Tongue (tissue), 2 donors: ENCODE results near the gene UBB. TPM values are rescaled to one million over a fixed set of nuclear protein-coding genes. Genes with fewer than 3 reads are reported as not detected.
"Not testable (repeated sequence)": the region's sequence is repeated elsewhere in the genome, so short reads cannot be mapped to it uniquely, and the experiment has no call there.

Experiments
- DNase-seq: peaks from one replicate; pipeline ENCODE4 v3.0.0-alpha.2; 2015
- total RNA-seq: library from RNA; depleted of rRNA; stranded (reverse); fragments of >200 nt; gene quantifications from one replicate; pipeline ENCODE4 v1.2.3, GENCODE V29; 2014

UBB gene
- total RNA-seq, 1 donor from 2014 or later: 1,134 TPM

DNA sequence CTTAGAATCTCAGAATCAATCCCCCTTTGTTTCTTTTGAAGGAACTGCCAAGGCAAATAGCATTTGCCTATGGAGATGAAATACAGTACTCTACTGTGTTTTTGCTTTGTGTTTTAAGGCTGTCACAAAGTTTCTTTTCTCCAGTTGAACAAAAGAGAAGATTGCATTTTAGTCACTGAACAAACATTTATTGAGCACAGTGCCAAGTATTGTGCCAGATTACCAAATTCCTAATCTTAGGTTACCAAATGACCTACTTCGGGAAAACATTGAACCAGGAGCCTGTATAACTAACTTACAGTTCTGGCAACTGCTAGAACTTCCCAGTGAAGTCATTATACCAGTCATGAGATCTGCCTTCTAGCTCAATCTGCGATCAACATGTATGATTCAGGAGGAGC, 3.0 kb upstream of the UBB start:
- DNase-seq: peak; percentile 22

DNA sequence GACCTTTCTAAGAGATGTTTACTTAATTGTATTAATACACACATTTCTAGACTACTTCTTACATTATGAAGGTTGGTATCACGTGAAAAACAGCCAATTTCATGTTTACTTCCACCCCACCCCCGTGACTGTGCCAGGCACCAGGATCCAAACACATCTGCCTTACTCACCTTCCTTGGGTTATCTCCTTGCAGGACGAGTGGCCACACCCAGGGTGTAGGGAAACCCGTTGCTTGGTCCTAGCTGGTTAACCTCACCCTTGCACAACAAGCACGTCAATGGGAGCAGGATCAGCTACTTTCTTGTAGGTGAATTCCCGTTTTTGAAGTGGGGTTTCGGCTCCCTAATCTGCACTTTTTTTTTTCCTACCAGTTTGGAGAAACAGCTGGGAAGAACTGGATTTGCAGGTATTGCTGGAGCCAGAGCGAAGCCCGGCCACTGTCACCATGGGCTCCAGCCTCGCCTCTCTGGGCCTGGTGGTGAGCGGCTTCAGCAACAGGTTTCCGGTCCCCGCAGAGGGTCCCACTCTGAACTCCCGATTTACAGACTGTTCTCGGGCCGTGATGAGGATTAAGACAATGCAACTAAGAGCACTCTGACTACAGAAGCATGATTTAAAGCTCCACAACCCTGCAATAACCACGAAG, 2.1 kb upstream of the UBB start:
- no peak for DNase-seq

DNA sequence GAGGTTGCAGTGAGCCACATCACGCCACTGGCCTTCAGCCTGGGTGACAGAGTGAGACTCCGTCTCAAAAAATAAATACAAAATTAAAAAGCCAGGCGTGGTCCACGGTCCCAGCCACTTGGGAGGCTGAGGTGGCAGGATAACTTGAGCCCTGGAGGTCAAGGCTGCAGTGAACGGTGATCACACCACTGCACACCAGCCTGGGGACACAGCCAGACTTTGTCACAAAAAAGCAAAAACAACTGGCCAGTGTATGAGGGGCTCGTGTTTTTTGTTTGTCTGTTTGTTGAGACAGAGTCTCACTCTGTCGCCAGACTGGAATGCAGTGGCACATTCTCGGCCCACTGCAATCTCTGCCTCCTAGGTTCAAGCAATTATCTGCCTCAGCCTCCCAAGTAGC, 1.2 kb upstream of the UBB start:
- no peak for DNase-seq

DNA sequence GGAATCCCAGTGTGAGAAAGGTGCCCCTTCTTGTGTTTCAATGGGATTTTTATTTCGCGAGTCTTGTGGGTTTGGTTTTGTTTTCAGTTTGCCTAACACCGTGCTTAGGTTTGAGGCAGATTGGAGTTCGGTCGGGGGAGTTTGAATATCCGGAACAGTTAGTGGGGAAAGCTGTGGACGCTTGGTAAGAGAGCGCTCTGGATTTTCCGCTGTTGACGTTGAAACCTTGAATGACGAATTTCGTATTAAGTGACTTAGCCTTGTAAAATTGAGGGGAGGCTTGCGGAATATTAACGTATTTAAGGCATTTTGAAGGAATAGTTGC, 567 bp downstream of the UBB start:
- no peak for DNase-seq

DNA sequence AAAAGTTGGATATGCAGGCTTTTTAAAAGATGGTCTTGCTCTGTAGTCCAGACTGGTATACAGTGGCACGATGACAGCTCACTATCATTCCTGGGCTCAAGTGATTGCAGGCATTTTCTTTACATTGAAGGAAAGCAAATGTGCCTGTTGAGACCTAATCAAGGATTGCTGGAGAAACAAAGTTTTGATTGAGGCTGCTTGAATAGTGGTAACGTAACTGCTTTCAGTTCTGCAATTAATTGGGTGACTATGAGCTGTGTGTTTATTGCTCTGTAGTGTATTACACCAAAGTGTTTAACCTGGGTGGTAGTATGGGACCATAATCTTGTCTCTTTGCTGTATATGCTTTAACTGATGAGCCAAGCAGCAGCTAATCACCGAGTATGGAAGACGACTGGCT, 2.3 kb downstream of the UBB start:
- no peak for DNase-seq

DNA sequence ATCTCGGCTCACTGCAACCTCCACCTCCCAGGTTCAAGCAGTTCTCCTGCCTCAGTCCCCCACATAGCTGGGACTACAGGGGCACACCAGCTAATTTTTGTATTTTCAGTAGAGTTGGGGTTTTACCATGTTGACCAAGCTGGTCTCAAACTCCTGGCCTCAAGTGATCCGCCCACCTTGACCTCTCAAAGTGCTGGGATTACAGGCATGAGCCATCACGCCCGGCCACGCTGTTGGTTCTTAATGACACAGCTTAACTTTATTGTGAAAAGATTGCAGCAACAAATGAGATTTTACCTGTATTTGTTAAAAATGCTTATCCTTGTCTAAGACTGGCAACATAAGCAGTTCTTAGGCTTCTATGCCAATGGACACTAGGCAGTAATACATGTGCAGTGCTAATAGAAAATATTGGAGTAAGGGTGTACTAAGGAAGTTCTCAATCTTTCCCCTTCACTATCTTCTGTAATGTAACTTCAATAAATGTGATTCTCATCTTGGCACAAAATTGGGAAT, 2.9 kb downstream of the UBB start:
- no peak for DNase-seq

DNA sequence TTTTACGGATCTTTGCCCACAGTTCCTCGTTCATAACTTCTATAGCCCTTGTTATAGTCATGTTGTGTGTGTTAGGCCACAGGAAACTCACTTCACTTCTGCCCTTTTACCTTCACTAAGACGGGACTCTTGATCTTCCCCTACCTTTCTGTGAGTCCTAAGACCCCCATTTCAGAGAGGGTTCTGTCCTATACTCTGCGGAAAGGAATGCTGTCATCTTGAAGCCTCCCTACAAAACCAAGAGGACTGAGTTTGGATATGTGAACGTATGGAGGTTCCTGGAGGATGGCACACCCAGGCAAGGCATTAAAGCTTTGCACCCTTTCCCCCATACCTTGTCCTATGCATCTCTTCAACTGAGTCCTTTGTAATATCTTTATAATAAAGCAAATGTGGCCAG, 3.7 kb downstream of the UBB start:
- no peak for DNase-seq

DNA sequence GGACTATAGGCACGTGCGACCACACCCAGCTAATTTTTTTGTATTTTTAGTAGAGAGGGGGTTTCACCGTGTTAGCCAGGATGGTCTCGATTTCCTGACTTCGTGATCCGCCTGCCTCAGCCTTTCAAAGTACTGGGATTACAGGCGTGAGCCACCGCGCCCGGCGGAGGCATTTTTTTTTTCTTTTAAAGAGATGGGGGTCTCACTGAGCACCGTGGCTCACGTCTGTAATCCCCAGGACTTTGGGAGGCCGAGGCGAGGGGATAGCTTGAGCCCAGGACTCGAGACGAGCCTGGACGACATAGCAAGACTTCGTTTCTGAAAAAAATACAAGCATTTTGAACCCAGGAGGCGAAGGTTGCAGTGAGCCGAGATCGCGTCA, 5.2 kb downstream of the UBB start:
- not testable (repeated sequence) for DNase-seq

DNA sequence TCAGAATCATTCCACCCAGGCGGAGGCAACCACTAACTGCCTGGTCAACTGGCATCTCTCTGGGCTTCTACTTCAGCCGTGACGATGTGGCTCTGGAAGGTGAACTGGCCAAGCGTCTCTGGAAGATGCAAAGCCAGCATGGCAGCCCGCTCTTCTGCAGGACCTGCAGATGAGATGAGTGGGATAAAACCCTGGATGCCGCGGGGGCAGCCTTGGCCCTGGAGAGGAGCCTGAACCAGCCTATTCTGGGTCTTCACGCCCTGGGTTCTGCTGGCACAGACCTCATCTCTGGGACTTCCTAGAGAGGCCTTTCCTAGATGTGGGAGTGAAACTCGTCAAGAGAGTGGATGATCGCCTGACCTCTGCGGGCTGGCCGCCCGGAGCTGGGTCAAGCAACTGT, 10.6 kb downstream of the UBB start:
- no peak for DNase-seq

DNA sequence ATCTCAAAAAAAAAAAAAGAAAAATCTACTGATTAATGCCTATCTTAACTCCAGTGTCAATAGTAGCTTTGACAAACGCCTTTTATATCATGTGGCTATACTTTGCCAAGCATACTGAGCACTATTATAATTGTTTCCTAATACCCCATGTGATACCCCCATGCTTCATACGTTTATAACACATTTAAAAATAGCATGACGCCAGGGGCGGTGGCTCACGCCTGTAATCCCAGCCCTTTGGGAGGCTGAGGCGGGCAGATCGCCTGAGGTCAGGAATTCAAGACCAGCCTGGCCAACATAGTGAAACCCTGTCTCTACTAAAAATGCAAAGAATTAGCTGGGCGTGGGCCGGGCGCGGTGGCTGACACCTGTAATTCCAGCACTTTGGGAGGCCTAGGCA, 11.6 kb downstream of the UBB start:
- not testable (repeated sequence) for DNase-seq

DNA sequence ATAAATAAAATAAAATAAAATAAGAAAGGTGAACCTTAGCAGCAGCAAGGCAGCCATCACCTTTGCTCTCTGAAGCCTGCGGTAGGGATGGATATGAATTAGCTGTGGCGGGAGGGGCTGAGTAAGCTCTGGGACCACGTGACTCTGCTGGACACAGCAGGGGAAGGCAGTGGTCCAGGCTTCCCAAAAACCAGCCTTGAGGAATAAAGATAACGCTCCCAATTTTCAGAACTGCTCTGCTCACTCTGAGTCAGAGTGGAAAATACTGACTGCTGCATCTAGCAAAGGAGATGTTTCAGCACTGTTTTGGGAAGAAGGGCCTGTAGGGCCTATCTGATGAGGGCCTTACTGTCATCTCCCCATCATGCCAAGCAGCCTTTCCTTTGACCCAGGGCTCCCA, 15.0 kb downstream of the UBB start:
- DNase-seq: not testable (repeated sequence)

DNA sequence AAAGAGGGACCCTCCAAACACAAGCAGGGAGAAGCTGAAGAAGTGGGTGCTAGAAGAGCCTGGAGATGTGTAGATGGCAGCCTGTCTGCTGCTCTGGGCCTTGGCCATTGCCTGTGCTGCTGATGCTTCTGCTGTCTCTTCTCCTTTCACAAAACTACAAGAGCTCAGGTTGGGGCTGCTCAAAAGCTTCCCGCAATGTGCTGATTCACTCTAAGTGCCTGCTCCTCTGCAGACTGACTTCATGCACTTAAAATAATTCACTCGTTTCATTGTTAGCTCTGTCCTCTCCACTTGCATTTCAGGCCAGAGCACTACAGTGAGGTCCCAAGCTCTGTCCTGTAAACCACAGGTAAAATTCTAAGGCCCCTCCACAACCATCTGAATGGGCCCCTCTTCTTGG, 15.8 kb downstream of the UBB start:
- DNase-seq: not testable (repeated sequence)

DNA sequence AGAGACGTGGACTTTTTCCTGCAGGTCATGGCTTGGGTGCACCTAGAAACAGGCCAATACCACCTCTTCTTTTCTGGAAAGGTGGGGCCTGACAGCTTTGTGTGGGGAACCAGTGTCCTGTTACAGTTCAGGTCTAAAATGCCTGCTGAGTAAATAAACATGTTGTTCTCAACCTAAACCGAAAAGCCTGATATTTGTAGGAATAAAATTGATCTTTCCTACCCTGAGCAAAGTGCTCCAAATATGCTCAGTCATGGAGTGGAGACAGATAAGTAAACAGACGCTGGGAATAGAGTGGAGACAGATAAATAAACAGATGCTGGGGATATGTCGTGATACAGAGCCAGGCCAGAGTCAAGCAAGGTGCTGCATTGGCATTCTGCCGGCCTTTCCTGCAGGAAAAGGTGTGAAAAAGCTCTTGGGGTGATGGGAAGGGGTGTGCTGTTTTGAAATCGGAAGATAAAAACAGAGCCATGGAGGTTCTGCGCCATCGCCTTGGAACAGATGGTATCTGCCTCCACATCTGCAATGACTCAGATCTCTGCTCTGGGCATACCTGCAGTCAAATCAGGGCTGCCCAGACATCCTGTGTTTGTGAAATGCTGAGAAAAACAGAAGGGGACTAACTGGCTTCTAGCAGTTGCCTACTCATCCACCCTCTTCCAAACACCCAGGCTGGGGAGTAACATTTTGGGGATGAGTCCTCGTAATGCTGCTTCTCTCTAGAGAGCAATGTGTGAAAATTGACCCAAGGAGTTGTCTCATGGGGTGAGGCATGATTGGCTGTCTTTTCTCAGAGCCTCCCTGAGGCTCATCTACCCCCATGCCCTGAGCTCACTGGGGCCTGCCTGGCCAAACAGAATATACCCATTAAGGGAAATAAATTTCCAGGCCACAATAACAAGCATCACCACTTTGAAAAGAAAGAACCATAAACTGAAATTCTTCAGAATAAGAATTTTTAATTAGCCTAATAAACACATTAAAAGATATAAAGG, 17.7 kb downstream of the UBB start:
- no peak for DNase-seq

DNA sequence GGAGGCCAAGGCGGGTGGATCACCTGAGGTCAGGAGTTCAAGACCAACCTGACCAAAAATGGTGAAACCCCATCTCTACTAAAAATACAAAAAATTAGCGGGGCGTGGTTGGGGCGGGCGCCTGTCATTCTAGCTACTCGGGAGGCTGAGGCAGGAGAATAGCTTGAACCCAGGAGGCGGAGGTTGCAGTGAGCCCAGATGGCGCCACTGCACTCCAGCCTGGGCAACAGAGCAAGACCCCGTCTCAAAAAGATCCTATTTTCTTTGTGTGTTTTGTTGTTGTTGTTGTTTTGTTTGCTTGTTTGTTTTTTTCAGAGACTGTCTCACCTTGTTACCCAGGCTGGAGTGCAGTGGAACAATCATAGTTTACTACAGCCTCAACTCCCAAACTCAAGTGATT, 23.0 kb downstream of the UBB start:
- not testable (repeated sequence) for DNase-seq

DNA sequence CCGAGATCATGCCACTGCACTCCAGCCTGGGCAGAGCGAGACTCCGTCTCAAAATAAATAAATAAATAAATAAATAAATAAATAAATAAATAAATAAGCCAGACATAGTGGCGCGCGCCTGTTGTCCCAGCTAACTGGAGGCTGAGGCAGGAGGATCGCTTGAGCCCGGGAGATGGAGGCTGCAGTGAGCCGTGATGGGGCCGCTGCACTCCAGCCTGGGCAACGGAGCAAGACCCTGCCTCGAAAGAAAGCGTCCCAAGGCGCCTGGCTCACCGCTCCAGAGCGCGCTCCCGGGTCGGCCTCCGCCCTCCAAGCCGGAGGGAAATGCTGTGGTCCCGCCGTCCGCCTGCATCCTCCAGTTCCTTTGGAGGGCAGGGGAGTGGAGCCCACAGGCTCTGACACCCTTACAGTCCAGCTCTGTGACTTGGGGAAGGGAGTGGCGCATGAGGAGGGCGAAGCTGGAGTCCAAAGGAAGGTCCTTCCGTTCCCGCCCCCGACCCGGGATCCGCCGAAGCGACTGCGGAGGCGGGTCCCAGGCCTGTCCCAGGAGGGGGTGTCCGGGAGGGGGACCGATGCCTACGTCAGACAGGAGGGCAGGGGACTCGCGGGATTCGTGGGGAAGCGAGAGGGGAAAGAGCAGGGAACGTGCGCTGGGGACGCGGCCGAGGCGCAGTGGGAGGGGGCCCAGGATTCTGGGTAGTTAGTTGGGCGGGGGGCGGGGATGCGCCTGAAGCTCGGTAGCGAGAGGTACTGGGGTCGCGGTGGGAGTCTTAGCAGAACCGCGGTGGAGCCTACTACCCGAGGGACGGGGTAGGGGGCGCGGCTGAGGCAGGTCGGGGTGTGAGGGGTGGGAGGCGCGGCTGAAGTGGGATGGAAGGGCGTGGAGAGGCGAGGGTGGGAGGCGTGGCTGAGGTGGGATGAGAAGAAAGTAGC, 26.1 kb downstream of the UBB start:
- DNase-seq: peak; percentile 59

DNA sequence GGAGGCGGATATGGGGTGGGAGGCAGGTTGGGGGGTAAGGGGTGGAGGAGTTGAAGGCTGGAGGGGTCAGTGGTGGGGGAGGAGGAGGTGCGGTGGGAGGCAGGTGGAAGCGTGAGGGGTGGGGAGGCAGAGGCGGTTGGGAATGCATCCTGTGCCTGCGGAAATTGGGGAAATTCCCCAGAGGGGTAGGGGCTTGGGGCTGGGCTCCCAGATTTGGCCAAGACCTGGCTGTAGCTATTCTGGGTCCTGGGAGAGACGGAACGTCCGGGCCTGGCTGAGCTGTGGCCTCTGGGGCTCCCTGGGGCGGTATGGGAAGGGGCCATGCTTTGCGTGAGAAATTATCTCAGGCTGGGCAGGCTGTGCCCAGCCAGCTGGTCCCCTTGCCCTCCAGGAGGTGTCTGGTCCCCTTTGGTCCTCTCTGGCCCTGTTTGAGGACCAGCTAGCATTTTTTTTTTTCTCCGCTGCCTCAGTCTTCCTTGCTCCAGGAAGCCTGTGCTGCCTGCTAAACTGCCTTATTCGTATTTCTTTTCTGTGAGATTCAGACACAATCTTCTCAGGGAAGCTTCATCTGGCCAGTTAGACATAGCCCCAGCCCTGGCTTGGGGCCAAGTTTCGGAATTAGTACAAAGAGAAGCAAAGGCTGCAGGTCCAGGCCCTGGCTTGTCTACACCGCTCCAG, 27.2 kb downstream of the UBB start:
- DNase-seq: peak; percentile 76

DNA sequence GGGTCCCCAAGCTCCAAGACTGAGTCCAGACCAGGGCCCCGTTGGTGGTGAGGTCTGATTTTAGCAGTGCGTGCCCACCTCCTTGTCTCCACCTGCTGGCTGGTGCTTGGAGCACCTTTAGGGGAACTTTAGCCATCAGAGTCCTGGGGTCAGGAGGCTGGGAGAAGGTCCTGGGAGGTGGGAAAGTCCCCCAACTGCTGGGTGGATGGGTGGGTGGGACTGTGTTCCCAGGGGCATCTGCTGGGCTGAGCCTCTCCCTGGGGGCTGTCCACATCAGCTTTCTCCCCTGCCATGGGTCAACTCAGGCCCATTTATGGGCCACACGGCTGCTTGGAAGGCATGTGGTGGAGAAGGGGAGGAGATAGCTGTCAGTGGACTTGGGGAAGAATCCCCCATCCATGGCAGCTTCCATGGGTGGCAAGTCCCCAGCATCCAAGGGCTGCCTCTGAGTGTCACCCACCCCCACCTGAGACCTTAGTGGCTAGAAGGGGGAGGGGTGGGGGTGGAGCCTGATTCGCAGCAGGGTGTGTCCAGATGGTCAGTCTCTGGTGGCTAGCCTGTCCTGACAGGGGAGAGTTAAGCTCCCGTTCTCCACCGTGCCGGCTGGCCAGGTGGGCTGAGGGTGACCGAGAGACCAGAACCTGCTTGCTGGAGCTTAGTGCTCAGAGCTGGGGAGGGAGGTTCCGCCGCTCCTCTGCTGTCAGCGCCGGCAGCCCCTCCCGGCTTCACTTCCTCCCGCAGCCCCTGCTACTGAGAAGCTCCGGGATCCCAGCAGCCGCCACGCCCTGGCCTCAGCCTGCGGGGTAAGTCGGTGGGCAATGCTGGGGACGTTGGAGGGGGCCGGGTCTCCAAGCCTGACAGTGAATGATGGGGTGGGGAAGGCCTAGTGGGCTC, 34.4 kb downstream of the UBB start, which contains the start of gene TRPV2:
Gene TRPV2 (plus strand): TSS at position 541 of the 894 bp plus-strand sequence. CDS start 2,098 bp downstream, outside the sequence.
- DNase-seq: no peak

DNA sequence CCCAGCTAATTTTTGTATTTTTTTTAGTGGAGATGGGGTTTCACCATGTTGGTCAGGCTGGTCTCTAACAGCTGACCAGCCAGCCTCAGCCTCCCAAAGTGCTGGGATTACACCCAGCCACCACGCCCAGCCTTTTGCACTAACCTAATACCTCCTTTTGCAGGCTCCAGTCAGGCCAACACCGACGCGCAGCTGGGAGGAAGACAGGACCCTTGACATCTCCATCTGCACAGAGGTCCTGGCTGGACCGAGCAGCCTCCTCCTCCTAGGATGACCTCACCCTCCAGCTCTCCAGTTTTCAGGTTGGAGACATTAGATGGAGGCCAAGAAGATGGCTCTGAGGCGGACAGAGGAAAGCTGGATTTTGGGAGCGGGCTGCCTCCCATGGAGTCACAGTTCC, 36.5 kb downstream of the UBB start:
- no peak for DNase-seq

DNA sequence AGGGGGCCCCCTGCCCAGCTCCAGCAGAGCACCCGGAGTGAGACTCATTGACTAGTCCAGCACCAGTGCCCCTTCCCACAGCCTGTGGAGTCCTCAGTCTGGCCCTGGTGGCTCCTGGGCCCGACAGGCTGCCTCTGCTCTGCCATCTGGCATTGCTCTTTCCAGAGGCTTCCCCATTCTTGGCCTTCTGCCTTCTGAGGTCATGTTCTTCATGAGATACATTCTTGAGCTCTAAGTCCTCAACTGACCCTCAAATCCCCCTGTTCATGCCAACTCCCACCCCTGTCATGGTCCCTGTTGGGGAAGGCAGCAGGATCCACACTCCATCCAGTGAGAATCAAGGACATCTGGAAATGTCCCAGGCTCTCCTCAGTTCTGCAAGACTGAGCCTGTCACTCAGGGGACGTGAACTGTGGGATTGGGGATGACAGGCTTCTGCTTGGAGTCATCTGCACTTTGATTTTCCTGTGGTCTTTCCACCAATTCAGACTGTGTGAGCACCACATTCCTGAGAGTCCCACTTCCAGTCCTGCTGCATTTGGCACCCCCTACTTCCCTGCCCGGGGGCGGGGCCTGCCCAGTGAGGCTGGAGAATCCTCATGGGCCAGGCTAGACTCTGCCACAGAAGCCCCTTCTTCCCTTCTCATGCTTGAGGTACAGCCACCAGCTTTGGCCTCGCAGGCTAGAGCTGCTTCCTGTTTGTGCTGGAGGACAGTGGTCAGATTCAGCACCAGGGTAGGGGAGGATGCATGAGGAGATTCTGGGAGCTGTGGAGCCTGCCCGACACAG, 37.2 kb downstream of the UBB start:
- peak; percentile 56 for DNase-seq

DNA sequence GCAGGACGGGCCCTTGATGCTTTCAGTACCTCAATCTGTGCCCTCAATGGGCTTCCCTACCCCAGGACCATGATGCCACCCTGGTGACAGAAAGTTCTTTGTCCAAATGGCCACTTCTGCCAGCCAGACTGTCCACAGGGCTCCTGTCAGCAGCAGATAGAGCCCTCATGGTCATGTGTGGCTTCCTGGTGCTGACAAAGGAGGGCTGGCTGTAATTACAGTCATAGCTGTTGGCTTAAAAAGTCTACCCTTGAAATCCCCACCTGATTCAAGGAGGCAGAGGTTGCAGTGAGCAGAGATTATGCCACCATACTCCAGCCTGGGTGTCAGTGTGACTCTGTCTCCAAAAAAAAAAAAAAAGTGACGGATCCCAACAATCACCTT, 37.8 kb downstream of the UBB start:
- no peak for DNase-seq
